DND-41 (cell line): ENCODE measurements around the gene ATXN2.

Source experiments
- ATAC-seq: fragments of 200-7000 bp; cut with Tn5 transposase; 3 replicates; pipeline ENCODE4 v1.9.1; 2021; ENCODE audit warnings: low read depth; ENCODE audit not compliant: insufficient read depth
- DNase-seq: peaks from one replicate; pipeline ENCODE4 v3.0.0-alpha.2; 2020
- H2AFZ ChIP-seq: 2 replicates; pipeline ENCODE4 v1.6.0; 2012; ENCODE audit warnings: low read depth, low read length
- H3K27ac ChIP-seq: 2 replicates; pipeline ENCODE4 v1.5.1; 2012; ENCODE audit warnings: low read length, inconsistent platforms
- H3K27me3 ChIP-seq: fragments of 200-600 bp; sonication (generic); 2 replicates; pipeline ENCODE4 v1.6.0; 2012; ENCODE audit warnings: low read length, mild to moderate bottlenecking, inconsistent platforms; ENCODE audit not compliant: insufficient read depth, poor library complexity
- H3K36me3 ChIP-seq: 2 replicates; pipeline ENCODE4 v1.5.1; 2012; ENCODE audit warnings: low read length, inconsistent platforms; ENCODE audit not compliant: insufficient read depth
- H3K4me1 ChIP-seq: 2 replicates; pipeline ENCODE4 v1.5.1; 2012; ENCODE audit warnings: mild to moderate bottlenecking, low read length; ENCODE audit not compliant: insufficient read depth
- H3K4me2 ChIP-seq: 2 replicates; pipeline ENCODE4 v1.6.0; 2012; ENCODE audit warnings: mild to moderate bottlenecking, moderate library complexity, low read length, inconsistent platforms; ENCODE audit not compliant: insufficient read depth
- H3K4me3 ChIP-seq, 2 experiments: fragments of 200-600 bp in 1 of 2; shearing (Covaris generic) in 1 of 2; 2 replicates each; pipeline ENCODE4 v1.5.1; 2012 to 2016; ENCODE audit warnings: inconsistent platforms in 2 of 2, low read length in 2 of 2, mild to moderate bottlenecking in 2 of 2, low read depth in 1 of 2, moderate library complexity in 1 of 2
- H3K79me2 ChIP-seq: 2 replicates; pipeline ENCODE4 v1.6.0; 2012; ENCODE audit warnings: low read length, inconsistent platforms; ENCODE audit not compliant: insufficient read depth
- H3K9ac ChIP-seq: 2 replicates; pipeline ENCODE4 v1.6.0; 2012; ENCODE audit warnings: low read depth, mild to moderate bottlenecking, inconsistent platforms, low read length, moderate library complexity
- H3K9me3 ChIP-seq: 2 replicates; pipeline ENCODE4 v1.5.1; 2012; ENCODE audit warnings: low read length, moderate library complexity, mild to moderate bottlenecking, inconsistent platforms; ENCODE audit not compliant: insufficient read depth, severe bottlenecking
- H4K20me1 ChIP-seq: 2 replicates; pipeline ENCODE4 v1.6.0; 2012; ENCODE audit warnings: low read length; ENCODE audit not compliant: insufficient read depth
- CTCF ChIP-seq: IDR thresholded peaks from 2 replicates; pipeline ENCODE4 v1.5.1; 2012; ENCODE audit warnings: borderline replicate concordance, low read length, moderate library complexity, mild to moderate bottlenecking; ENCODE audit not compliant: poor library complexity, severe bottlenecking; ENCODE audit errors: extremely low read depth
- EZH2 ChIP-seq: IDR thresholded peaks from 3 replicates; pipeline ENCODE4 v1.6.1; 2012; ENCODE audit warnings: borderline replicate concordance, low read depth, mild to moderate bottlenecking, moderate library complexity, low read length, inconsistent platforms; ENCODE audit not compliant: severe bottlenecking

Gene ATXN2

DNA sequence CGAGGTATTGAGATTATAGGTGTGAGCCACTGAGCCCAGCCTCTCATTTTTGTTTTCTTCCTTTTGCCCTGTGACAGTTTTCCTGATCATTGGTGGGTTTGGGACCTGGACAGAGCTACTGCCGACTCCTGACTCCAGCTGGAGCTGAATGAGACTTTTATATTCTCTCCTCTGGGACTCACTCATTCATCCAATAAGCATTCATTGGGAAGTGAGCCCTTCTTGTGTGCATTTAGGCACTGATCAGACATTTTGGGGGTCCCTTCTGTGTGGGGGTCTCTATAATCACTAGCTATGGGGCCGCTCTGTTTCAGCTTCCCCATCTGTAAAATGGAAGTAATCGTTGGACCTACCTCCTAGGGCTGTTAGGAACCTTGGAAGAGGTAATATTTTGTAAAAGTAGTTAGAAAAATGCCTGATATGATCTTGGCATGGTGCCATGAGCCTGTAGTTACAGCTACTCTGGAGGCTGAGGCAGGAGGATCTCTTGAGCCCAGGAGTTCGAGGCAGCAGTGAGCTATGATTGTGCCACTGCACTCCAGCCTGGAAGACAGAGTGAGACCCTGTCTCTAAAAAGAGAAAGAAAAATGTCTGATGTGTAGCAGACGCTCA is 186.2 kb downstream of the ATXN2 start:
- ATAC-seq (no peak), DNase-seq (no peak)
- no peak overlapping the region for H2AFZ ChIP-seq
- H3K27ac ChIP-seq, result no peak overlapping the region
- H3K9ac ChIP-seq, result no peak overlapping the region
- no peak overlapping the region for H3K4me3 ChIP-seq
- H4K20me1 ChIP-seq, result peaks cover 63% of the 10 kb centered on the region
- no peak overlapping the region for H3K4me2 ChIP-seq
- H3K36me3 ChIP-seq, result peaks cover 5% of the 10 kb centered on the region
- TF ChIP-seq CTCF, result no peak
- no peak for TF ChIP-seq EZH2
- H3K79me2 ChIP-seq, result peaks cover 89% of the 10 kb centered on the region
- no peaks in the 10 kb centered on the region for H3K27me3 ChIP-seq
- no peaks in the 10 kb centered on the region for H3K9me3 ChIP-seq
- peaks cover 19% of the 10 kb centered on the region for H3K4me1 ChIP-seq

DNA sequence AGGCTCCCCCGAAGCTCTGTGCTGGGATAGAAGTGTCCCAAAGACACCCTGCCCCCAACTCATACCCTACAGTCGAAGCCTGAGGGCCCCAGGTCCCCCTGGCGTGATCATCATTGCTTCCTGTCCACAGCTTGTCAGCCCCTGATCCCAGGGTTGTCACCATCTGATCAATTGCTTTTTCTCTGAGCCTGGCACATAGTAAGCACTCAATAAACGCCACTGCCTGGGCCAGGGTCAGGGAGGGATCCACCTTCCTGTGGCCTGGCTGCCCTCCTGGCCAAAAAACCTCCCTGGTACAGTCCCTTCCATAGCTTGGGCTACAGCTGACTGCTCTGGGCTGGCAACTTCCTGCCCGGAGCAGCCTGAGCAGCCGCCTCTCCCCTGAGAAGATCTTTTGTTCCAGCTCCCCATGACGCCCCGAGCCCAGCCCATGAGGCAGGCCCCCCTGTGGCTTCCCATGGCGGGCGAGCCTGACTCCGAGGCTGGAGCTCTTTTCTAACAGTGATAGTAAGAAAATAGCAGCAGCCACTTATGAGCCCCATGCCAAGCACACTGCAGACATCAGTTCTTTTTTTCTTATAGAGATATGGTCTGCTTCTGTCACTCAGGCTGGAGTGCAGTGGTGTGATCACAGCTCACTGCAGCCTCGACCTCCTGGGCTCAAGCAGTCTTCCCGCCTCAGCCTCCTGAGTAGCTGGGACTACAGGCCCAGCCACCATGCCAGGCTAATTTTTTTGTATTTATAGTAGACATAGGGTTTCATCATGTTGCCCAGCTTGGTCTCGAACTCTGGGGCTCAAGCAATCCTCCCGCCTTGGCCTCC is 186.9 kb downstream of the ATXN2 start:
- TF ChIP-seq EZH2, result no peak
- TF ChIP-seq CTCF, result no peak
- Histone ChIP-seq H3K4me1 (peaks cover 26% of the 10 kb centered on the region), H3K9me3 (no peaks in the 10 kb centered on the region), H3K27me3 (no peaks in the 10 kb centered on the region), H3K4me3 (no peak overlapping the region), H2AFZ (no peak overlapping the region), H4K20me1 (peaks cover 69% of the 10 kb centered on the region), H3K79me2 (peaks cover 89% of the 10 kb centered on the region), H3K36me3 (no peaks in the 10 kb centered on the region; the same call in 1 of the 2 replicates), H3K27ac (no peak overlapping the region), H3K9ac (no peak overlapping the region), H3K4me2 (no peak overlapping the region)
- ATAC-seq (peak; percentile 72), DNase-seq (peak; percentile 50)

- no peak for TF ChIP-seq CTCF
- Histone ChIP-seq H3K4me1 (peaks cover 33% of the 10 kb centered on the region), H3K27ac (no peak overlapping the region), H3K4me2 (no peak overlapping the region), H2AFZ (no peak overlapping the region), H3K9me3 (no peaks in the 10 kb centered on the region), H3K36me3 (no peaks in the 10 kb centered on the region; the same call in 1 of the 2 replicates), H3K79me2 (peaks cover 91% of the 10 kb centered on the region), H3K27me3 (no peaks in the 10 kb centered on the region), H3K9ac (no peak overlapping the region), H4K20me1 (peaks cover 75% of the 10 kb centered on the region), H3K4me3 (no peak overlapping the region)
- ATAC-seq (no peak), DNase-seq (no peak)
Observed at GRCh38 chr12:111411185-111411764, 187.8 kb downstream of the ATXN2 start.
